Measurements from ENCODE around the gene PRKCE. TPM values are rescaled to one million over a fixed set of nuclear protein-coding genes. Genes with fewer than 3 reads are reported as not detected.

The PRKCE gene
- total RNA-seq, 1 donor from 2014 or later, result 85.0 TPM

DNA sequence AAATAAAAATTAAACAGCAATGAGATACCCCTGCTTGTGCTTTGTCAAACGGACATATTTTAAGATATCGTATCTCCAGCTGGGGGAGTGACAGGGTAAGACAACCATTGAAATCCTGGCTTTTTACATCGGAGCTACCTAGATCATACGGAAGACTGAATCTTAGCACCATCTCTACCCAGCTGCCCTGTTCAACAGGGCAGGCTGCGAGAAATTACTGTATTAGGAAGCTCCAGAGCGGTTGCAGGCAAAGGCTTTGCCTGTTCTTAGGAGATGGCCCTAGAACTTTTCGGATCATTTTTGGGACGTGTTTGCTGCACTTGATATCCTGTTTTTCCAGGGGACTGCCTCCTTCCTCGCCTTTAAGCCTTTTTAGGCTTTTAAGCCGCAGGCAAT is 2.0 kb upstream of the PRKCE start:
- Histone ChIP-seq H3K9me3 (no peaks in the 10 kb centered on the region), H3K27ac (peak overlapping the region; percentile 98), H3K4me1 (peaks cover 45% of the 10 kb centered on the region), H3K36me3 (no peaks in the 10 kb centered on the region), H3K4me3 (peak overlapping the region; percentile 80), H3K27me3 (ENCODE audit: low read depth) (no peaks in the 10 kb centered on the region)
- intact Hi-C loops (cut with DNase I), result loop anchor here (5.0 to 10.0 kb wide), 2 partner anchors 125 to 288 kb away; no protein-coding TSS in a partner anchor
- DNase-seq (no peak), ATAC-seq (no peak)
- TF ChIP-seq, protein P1, sequence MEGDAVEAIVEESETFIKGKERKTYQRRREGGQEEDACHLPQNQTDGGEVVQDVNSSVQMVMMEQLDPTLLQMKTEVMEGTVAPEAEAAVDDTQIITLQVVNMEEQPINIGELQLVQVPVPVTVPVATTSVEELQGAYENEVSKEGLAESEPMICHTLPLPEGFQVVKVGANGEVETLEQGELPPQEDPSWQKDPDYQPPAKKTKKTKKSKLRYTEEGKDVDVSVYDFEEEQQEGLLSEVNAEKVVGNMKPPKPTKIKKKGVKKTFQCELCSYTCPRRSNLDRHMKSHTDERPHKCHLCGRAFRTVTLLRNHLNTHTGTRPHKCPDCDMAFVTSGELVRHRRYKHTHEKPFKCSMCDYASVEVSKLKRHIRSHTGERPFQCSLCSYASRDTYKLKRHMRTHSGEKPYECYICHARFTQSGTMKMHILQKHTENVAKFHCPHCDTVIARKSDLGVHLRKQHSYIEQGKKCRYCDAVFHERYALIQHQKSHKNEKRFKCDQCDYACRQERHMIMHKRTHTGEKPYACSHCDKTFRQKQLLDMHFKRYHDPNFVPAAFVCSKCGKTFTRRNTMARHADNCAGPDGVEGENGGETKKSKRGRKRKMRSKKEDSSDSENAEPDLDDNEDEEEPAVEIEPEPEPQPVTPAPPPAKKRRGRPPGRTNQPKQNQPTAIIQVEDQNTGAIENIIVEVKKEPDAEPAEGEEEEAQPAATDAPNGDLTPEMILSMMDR (IDR thresholded peaks at IDR 0.05), result no peak

DNA sequence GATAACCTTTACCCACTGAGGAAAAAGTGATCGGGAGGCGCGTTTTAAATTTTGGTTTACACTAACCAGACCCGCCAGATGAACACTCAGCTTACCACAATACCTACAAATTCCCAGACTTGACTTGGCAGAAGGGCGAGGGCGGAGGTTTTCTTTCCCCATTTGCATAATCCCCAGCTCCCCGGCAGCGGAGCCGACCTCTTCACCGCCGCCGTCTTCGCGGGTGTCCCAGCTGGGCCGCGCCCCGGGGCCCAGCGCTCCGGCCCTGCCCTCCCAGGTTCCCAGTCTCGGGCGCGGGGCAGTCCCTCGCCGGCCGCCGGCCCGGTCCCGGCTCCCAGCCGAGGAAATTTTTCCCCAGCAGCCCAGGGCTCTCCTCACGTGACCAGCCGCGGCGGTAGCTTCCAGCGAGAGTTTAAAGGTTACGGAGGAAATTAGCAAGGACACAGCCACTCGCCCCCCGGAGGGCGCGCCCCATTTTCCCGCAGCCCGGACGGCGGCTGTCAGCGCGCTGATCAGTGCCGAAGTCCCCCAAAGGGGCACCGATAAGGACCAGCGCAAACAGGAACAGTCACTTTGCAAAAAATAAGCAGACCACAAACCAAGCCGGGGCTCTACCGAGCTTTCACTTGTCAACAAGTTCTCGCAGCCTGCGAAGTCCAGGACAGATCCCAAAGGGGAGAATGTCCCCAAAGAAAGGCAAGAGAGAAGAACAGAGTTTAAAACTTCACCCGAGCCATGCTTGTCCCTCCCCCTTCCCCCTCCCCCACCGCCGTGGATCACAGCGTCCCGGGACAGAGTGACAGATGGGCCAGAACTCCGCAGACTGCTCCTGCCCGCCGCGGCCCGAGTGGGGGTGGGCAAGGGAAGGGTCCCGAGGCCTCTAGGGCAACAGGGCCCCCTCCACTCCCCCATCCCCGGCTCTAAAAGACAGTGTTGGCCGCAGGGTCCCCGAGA is 1.3 kb upstream of the PRKCE start:
- intact Hi-C loops (cut with DNase I), result loop anchor here (5.0 to 10.0 kb wide), 2 partner anchors 125 to 287 kb away; no protein-coding TSS in a partner anchor
- peak; percentile 73 to 80 for ATAC-seq

GRCh38 chr2:45650851-45651414 is 542 bp upstream of the PRKCE start:
- H3K36me3 ChIP-seq, result no peaks in the 10 kb centered on the region
- H3K9me3 ChIP-seq, result no peaks in the 10 kb centered on the region
- peak overlapping the region; percentile 98 for H3K27ac ChIP-seq
- peaks cover 53% of the 10 kb centered on the region for H3K4me1 ChIP-seq
- peak; percentile 94 for DNase-seq
- peak overlapping the region; percentile 80 for H3K4me3 ChIP-seq
- TF ChIP-seq, protein P1 (IDR thresholded peaks at IDR 0.05), result peak; percentile 28
- ATAC-seq, result peak; percentile 86 to 94
- intact Hi-C loops (cut with DNase I), result no loop called here
- H3K27me3 ChIP-seq (ENCODE audit: low read depth), result no peaks in the 10 kb centered on the region

More for the DNA sequence above, 1.3 kb upstream of the PRKCE start:
- peaks cover 51% of the 10 kb centered on the region for H3K4me1 ChIP-seq
- DNase-seq, result peak; percentile 83
- H3K9me3 ChIP-seq, result no peaks in the 10 kb centered on the region
- H3K36me3 ChIP-seq, result no peaks in the 10 kb centered on the region
- no peaks in the 10 kb centered on the region for H3K27me3 ChIP-seq (ENCODE audit: low read depth)
- H3K27ac ChIP-seq, result peak overlapping the region; percentile 98
- peak overlapping the region; percentile 80 for H3K4me3 ChIP-seq
- TF ChIP-seq, protein P1 (IDR thresholded peaks at IDR 0.05), result no peak

DNA sequence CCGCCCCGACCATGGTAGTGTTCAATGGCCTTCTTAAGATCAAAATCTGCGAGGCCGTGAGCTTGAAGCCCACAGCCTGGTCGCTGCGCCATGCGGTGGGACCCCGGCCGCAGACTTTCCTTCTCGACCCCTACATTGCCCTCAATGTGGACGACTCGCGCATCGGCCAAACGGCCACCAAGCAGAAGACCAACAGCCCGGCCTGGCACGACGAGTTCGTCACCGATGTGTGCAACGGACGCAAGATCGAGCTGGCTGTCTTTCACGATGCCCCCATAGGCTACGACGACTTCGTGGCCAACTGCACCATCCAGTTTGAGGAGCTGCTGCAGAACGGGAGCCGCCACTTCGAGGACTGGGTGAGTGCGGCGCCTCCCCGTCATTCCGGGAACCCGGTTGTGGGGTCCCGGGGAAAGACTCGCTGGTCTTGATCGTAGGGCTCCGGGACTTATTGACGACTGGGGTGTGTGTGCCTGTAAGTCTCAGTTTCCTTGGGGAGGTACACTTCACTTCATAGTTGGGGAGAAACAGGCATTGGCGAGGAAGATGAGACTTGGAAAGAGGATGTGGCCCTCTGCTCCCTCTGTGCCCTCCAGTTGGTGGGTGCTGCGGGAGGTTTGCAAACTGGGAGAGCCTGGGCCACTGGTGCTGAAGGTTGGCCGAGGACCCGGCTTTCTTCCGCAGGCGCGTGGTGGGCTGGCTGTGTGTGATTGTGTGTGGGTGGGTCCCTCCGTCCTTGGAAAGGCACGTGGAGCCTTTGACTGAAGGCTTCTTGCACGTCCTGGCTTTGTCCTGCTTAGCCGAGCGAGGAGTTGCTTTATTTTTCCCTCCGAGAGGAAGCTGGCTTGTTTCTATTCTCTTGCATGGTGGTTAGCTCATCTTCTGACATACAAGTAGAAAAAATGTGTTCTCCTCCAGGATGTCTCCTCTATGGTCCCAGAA is 886 bp downstream of the PRKCE start:
- intact Hi-C loops (cut with DNase I), result no loop called here
- DNase-seq (peak; percentile 66), ATAC-seq (no peak)
- H3K4me1 ChIP-seq, result peaks cover 53% of the 10 kb centered on the region
- peak overlapping the region; percentile 80 for H3K4me3 ChIP-seq
- no peaks in the 10 kb centered on the region for H3K27me3 ChIP-seq (ENCODE audit: low read depth)
- no peaks in the 10 kb centered on the region for H3K36me3 ChIP-seq
- H3K9me3 ChIP-seq, result no peaks in the 10 kb centered on the region
- TF ChIP-seq, protein P1 (IDR thresholded peaks at IDR 0.05), result no peak
- H3K27ac ChIP-seq, result peak overlapping the region; percentile 98
